ENCODE results near the gene CCDC78.
A peak's percentile ranks its signal among the peaks of the same experiment; 100 is the strongest.
"Not testable (repeated sequence)": the region's sequence is repeated elsewhere in the genome, so short reads cannot be mapped to it uniquely, and the experiment has no call there.

CCDC78 gene

GRCh38 chr16:760545-761343 lies 34.5 kb upstream of the CCDC78 start, which contains the start of gene MSLN:
TSS of gene MSLN (plus strand) at chr16:760734. CDS start at chr16:762681, 1,947 bp downstream.
- DNase-seq: no peak

GRCh38 chr16:760065-760464 lies 33.8 kb upstream of the CCDC78 start:
- no peak for DNase-seq

GRCh38 chr16:759110-759910 lies 33.1 kb upstream of the CCDC78 start:
- no peak for DNase-seq

- no peak for DNase-seq
Observed at GRCh38 chr16:756428-756827, 30.2 kb upstream of the CCDC78 start.

GRCh38 chr16:754656-755055 lies 28.4 kb upstream of the CCDC78 start:
- DNase-seq: no peak

- not testable (repeated sequence) for DNase-seq
Observed at GRCh38 chr16:754121-754607, 27.9 kb upstream of the CCDC78 start.

- DNase-seq: no peak
Observed at GRCh38 chr16:752007-752312, 25.7 kb upstream of the CCDC78 start.

- DNase-seq: no peak
Observed at GRCh38 chr16:751152-752006, 25.1 kb upstream of the CCDC78 start.

- no peak for DNase-seq
Observed at GRCh38 chr16:750485-750884, 24.2 kb upstream of the CCDC78 start.

GRCh38 chr16:749010-749409 lies 22.8 kb upstream of the CCDC78 start:
- DNase-seq: no peak

- DNase-seq: no peak
Observed at GRCh38 chr16:747978-748746, 21.9 kb upstream of the CCDC78 start.

GRCh38 chr16:746637-747036 lies 20.4 kb upstream of the CCDC78 start:
- no peak for DNase-seq

GRCh38 chr16:745739-746138 lies 19.5 kb upstream of the CCDC78 start:
- no peak for DNase-seq

GRCh38 chr16:743794-744500 lies 17.7 kb upstream of the CCDC78 start:
- DNase-seq: no peak

- DNase-seq: not testable (repeated sequence)
Observed at GRCh38 chr16:742894-743293, 16.7 kb upstream of the CCDC78 start.

GRCh38 chr16:741986-742629 lies 15.9 kb upstream of the CCDC78 start:
- no peak for DNase-seq

- peak; percentile 52 to 85 for DNase-seq
Observed at GRCh38 chr16:740764-741505, 14.7 kb upstream of the CCDC78 start, which contains the start of gene CIAO3. TSS of gene CIAO3 (minus strand) at chr16:740997. CDS start at chr16:740985, 12 bp downstream.

GRCh38 chr16:740459-740763 lies 14.2 kb upstream of the CCDC78 start:
- no peak for DNase-seq

GRCh38 chr16:739560-740458 lies 13.6 kb upstream of the CCDC78 start:
- DNase-seq: no peak
